Testis (tissue), 3 donors: Measurements from ENCODE around the gene RSAD2. TPM values are rescaled to one million over a fixed set of nuclear protein-coding genes. Genes with fewer than 3 reads are reported as not detected.

Source experiments
- DNase-seq: peaks from one replicate; pipeline ENCODE4 v3.0.0-alpha.2; 2019
- H3K27ac ChIP-seq, 2 donors: fragments of 200-600 bp; sonication (generic); one replicate each; pipeline ENCODE4 v1.5.1; 2019
- H3K27me3 ChIP-seq: fragments of 200-600 bp; sonication (generic); one replicate; pipeline ENCODE4 v1.5.1; 2019
- H3K36me3 ChIP-seq: fragments of 200-600 bp; sonication (generic); one replicate; pipeline ENCODE4 v1.5.1; 2017; ENCODE audit warnings: low read depth; ENCODE audit errors: missing control alignments
- H3K4me1 ChIP-seq: fragments of 200-600 bp; sonication (generic); one replicate; pipeline ENCODE4 v1.5.1; 2019
- H3K4me3 ChIP-seq, 2 donors: fragments of 200-600 bp; sonication (generic); one replicate each; pipeline ENCODE4 v1.5.1; 2017 to 2019
- H3K9me3 ChIP-seq: fragments of 200-600 bp; sonication (generic); one replicate; pipeline ENCODE4 v1.5.1; 2017
- POLR2A ChIP-seq: fragments of 450-650 bp; IDR thresholded peaks from one replicate; pipeline ENCODE4 v1.6.1; 2017; ENCODE audit warnings: antibody characterized with exemption, mild to moderate bottlenecking, moderate library complexity
- WGBS, 2 donors: methylation state at CpG; one replicate each; pipeline ENCODE4 v1.1.5; 2018; 5-methylcytosine and 5-hydroxymethylcytosine counted together
- intact Hi-C: fragments of 100-400 bp; cut with DNase I; formaldehyde crosslinking; loops from one replicate; pipeline ENCODE4 v1.15.1; 2023; ENCODE audit warnings: low total_unique reads
- polyA plus RNA-seq: library from polyadenylated mRNA; stranded (reverse); fragments of 350-450 nt; fragmentation: Illumina TruSeq; extraction: RNeasy Lipid Tissue Mini Kit (QIAGEN cat#74804); gene quantifications from one replicate; pipeline ENCODE4 v1.2.3, GENCODE V29; 2014; ENCODE audit warnings: low read depth, low replicate concordance; ENCODE audit not compliant: insufficient read depth
- total RNA-seq, 2 donors: library from RNA; depleted of rRNA; stranded (reverse); fragments of >200 nt; gene quantifications; one replicate each; pipeline ENCODE4 v1.2.3, GENCODE V29; 2016
- TF ChIP-seq, protein P1 (sequence below), 3 experiments: fragments of 450-650 bp in 2 of 3; fragments of 200-600 bp in 1 of 3; sonication (generic) in 1 of 3; IDR thresholded peaks; one replicate each; pipeline ENCODE4 v1.5.1; 2016 to 2019; ENCODE audit warnings: antibody characterized with exemption in 3 of 3, mild to moderate bottlenecking in 2 of 3, moderate library complexity in 1 of 3

The RSAD2 gene
- total and polyA plus RNA-seq, 3 donors from 2014 or later, result 2.3 to 5.5 (median 4.4) TPM

DNA sequence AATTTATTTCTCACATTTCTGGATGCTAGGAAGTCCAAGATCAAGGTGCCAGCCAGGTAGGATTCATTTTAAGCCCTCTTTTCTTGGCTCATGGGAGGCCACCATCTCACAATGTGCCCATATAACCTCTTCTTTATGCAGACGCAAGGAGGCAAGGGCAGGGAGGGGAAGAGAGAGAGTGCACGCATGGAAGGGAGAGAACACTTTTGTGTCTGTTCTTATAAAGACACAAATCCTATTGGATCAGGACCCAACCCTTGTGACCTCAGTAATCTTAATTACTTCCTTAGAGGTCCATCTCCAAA, 44.3 kb upstream of the RSAD2 start:
- intact Hi-C loops, result no loop called here
- Histone ChIP-seq H3K27me3 (no peaks in the 10 kb centered on the region), H3K27ac (no peak overlapping the region), H3K36me3 (no peaks in the 10 kb centered on the region), H3K4me1 (no peaks in the 10 kb centered on the region), H3K4me3 (no peak overlapping the region), H3K9me3 (no peaks in the 10 kb centered on the region)
- DNase-seq, result no peak
- TF ChIP-seq, protein P1, sequence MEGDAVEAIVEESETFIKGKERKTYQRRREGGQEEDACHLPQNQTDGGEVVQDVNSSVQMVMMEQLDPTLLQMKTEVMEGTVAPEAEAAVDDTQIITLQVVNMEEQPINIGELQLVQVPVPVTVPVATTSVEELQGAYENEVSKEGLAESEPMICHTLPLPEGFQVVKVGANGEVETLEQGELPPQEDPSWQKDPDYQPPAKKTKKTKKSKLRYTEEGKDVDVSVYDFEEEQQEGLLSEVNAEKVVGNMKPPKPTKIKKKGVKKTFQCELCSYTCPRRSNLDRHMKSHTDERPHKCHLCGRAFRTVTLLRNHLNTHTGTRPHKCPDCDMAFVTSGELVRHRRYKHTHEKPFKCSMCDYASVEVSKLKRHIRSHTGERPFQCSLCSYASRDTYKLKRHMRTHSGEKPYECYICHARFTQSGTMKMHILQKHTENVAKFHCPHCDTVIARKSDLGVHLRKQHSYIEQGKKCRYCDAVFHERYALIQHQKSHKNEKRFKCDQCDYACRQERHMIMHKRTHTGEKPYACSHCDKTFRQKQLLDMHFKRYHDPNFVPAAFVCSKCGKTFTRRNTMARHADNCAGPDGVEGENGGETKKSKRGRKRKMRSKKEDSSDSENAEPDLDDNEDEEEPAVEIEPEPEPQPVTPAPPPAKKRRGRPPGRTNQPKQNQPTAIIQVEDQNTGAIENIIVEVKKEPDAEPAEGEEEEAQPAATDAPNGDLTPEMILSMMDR (IDR thresholded peaks at IDR 0.05), result no peak
- TF ChIP-seq POLR2A, result no peak
- 86 to 91% methylated on average over 2 of the region's 2 CpGs for WGBS, 2 donors

DNA sequence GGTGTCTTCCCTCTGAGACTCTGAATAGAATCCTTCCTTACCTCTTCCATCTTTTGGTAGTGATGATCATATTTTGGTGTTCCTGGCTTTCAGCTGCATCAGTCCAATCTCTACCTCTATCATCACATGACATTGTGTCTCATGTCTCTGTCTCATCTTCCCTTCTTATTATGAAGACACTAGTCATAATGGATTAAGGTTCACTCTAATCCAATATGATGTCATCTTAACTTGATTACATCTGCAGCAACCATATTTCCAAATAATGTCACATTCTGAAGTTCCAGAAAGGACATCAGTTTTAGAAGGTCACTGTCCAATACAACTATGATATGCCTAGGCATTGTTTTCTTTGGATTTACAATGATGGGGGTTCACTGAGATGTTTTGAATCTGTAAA, 43.4 kb upstream of the RSAD2 start:
- Histone ChIP-seq H3K4me3 (no peak overlapping the region), H3K27ac (no peak overlapping the region), H3K9me3 (no peaks in the 10 kb centered on the region), H3K27me3 (no peaks in the 10 kb centered on the region), H3K4me1 (no peaks in the 10 kb centered on the region), H3K36me3 (no peaks in the 10 kb centered on the region)
- TF ChIP-seq, protein P1 (IDR thresholded peaks at IDR 0.05), result no peak
- TF ChIP-seq POLR2A, result no peak
- intact Hi-C loops, result no loop called here
- no peak for DNase-seq

DNA sequence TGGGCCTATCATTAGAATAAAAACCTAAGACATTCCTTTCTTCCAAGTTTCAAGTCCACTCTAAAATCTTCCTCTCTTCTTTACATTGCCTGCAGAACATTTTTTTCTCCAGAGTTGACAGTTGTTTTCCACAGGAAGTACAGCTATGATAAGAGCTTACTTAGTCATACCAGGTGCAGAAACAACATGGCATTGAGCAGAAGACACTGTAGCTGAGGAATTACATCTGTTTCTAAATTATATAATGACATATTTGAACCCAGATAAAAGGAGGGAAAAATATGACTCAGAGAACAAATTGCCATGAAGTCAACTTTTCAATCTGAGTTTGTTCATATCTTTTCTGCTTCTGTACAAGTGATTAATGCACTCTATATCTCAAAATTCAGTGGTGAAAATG, 42.1 kb upstream of the RSAD2 start:
- H3K27ac ChIP-seq, result no peak overlapping the region
- TF ChIP-seq POLR2A, result no peak
- TF ChIP-seq, protein P1 (IDR thresholded peaks at IDR 0.05), result no peak
- H3K27me3 ChIP-seq, result no peaks in the 10 kb centered on the region
- H3K9me3 ChIP-seq, result no peaks in the 10 kb centered on the region
- no peak for DNase-seq
- H3K36me3 ChIP-seq, result no peaks in the 10 kb centered on the region
- intact Hi-C loops, result no loop called here
- H3K4me3 ChIP-seq, result no peak overlapping the region
- H3K4me1 ChIP-seq, result no peaks in the 10 kb centered on the region

DNA sequence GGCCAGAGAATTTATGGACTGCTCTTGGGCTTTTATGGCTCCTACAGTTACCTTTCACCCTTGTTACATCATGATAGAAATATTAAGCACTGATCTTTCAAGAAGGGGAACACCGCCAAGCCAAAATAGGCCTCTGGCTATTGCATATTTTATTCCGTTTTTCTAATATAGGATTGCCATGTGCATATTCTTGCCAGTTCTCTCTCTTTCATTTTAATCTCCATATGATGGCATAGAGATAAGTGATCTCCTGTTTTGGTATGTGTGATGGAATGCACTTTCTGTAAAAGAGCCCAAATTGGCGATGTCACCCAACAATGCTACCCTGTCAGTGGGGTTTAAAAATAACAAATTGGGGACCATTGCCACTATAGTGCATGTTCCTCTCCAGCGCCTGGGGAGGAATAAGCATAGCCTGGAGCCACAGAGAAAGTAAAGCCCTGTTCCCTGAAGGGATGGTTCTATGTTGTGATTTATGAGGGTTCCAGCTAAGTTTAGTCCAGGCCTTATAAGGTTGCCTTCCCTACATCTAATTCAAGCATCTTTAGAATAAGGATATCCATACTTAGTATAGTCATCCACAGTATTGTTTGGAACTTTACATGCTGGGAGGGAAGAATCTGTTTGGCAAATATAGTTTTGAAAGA, 38.8 kb upstream of the RSAD2 start:
- 97% methylated on average over 4 of the region's 4 CpGs for WGBS, 2 donors
- H3K27ac ChIP-seq, result no peak overlapping the region

More for the DNA sequence above, 38.8 kb upstream of the RSAD2 start:
- DNase-seq, result no peak
- intact Hi-C loops, result no loop called here
- no peaks in the 10 kb centered on the region for H3K36me3 ChIP-seq
- TF ChIP-seq, protein P1 (IDR thresholded peaks at IDR 0.05), result no peak
- TF ChIP-seq POLR2A, result no peak
- no peak overlapping the region for H3K4me3 ChIP-seq
- H3K4me1 ChIP-seq, result no peaks in the 10 kb centered on the region
- H3K9me3 ChIP-seq, result no peaks in the 10 kb centered on the region
- no peaks in the 10 kb centered on the region for H3K27me3 ChIP-seq
